HL-60 (cell line): Measurements from ENCODE around the gene PRRG1.

Experiments
- GABPA ChIP-seq: IDR thresholded peaks from 2 replicates; pipeline ENCODE4 v1.6.1; 2012; ENCODE audit warnings: low read depth
- POLR2AphosphoS5 ChIP-seq: IDR thresholded peaks from 2 replicates; pipeline ENCODE4 v1.6.1; 2012; ENCODE audit warnings: low read depth
- TF ChIP-seq, protein P1 (sequence below): IDR thresholded peaks from one replicate; pipeline ENCODE4 v1.5.1; 2011; ENCODE audit warnings: low read length, control low read depth, inconsistent platforms; ENCODE audit not compliant: insufficient read depth
- TF ChIP-seq, protein P2 (sequence below): IDR thresholded peaks from 2 replicates; pipeline ENCODE4 v1.6.1; 2012; ENCODE audit warnings: low read depth; ENCODE audit not compliant: insufficient replicate concordance

DNA sequence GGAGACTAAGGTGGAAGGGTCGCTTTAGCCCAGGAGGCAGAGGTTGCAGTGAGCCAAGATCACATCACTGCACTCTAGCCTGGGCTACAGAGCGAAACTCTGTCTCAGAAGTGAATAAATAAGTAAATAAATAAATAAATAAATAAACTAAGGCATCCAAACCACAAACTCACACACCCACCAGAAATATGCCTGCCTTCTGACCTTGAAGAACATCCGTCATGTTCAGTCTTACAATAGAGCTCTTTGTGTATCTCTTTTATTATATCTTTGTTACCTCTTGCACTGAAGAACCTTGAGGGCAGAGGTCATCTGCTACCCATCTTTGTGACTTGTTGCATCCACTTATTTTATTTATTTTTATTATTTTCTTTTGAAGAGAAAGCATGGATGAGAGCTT is 71.6 kb downstream of the PRRG1 start:
- TF ChIP-seq, protein P1, sequence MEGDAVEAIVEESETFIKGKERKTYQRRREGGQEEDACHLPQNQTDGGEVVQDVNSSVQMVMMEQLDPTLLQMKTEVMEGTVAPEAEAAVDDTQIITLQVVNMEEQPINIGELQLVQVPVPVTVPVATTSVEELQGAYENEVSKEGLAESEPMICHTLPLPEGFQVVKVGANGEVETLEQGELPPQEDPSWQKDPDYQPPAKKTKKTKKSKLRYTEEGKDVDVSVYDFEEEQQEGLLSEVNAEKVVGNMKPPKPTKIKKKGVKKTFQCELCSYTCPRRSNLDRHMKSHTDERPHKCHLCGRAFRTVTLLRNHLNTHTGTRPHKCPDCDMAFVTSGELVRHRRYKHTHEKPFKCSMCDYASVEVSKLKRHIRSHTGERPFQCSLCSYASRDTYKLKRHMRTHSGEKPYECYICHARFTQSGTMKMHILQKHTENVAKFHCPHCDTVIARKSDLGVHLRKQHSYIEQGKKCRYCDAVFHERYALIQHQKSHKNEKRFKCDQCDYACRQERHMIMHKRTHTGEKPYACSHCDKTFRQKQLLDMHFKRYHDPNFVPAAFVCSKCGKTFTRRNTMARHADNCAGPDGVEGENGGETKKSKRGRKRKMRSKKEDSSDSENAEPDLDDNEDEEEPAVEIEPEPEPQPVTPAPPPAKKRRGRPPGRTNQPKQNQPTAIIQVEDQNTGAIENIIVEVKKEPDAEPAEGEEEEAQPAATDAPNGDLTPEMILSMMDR = no peak
- no peak for TF ChIP-seq POLR2AphosphoS5
- TF ChIP-seq, protein P2, sequence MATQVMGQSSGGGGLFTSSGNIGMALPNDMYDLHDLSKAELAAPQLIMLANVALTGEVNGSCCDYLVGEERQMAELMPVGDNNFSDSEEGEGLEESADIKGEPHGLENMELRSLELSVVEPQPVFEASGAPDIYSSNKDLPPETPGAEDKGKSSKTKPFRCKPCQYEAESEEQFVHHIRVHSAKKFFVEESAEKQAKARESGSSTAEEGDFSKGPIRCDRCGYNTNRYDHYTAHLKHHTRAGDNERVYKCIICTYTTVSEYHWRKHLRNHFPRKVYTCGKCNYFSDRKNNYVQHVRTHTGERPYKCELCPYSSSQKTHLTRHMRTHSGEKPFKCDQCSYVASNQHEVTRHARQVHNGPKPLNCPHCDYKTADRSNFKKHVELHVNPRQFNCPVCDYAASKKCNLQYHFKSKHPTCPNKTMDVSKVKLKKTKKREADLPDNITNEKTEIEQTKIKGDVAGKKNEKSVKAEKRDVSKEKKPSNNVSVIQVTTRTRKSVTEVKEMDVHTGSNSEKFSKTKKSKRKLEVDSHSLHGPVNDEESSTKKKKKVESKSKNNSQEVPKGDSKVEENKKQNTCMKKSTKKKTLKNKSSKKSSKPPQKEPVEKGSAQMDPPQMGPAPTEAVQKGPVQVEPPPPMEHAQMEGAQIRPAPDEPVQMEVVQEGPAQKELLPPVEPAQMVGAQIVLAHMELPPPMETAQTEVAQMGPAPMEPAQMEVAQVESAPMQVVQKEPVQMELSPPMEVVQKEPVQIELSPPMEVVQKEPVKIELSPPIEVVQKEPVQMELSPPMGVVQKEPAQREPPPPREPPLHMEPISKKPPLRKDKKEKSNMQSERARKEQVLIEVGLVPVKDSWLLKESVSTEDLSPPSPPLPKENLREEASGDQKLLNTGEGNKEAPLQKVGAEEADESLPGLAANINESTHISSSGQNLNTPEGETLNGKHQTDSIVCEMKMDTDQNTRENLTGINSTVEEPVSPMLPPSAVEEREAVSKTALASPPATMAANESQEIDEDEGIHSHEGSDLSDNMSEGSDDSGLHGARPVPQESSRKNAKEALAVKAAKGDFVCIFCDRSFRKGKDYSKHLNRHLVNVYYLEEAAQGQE = no peak
- TF ChIP-seq GABPA = no peak
